Adrenal gland (tissue), 12 donors: Measurements from ENCODE around the gene CDC34. TPM values are rescaled to one million over a fixed set of nuclear protein-coding genes. Genes with fewer than 3 reads are reported as not detected.

Experiments
- DNase-seq, 7 donors: peaks; one replicate each; pipeline ENCODE4 v3.0.0-alpha.2; 2019 to 2020
- H3K27ac ChIP-seq, 5 donors: fragments of 200-600 bp; sonication (generic) in 4 of 5; 1 replicate in 3 of 5; 2 replicates in 2 of 5; pipeline versions ENCODE4 v1.5.1 to v1.8.0; 2016 to 2020; ENCODE audit warnings: mild to moderate bottlenecking in 1 of 5
- H3K27me3 ChIP-seq: fragments of 200-600 bp; 2 replicates; pipeline ENCODE4 v1.8.0; 2021
- H3K36me3 ChIP-seq, 2 donors: fragments of 200-600 bp; replicated peaks in 1 of 2; 1 replicate in 1 of 2; 2 replicates in 1 of 2; pipeline versions ENCODE4 v1.5.1 to v1.8.0; 2018 to 2022
- H3K4me1 ChIP-seq, 2 donors: fragments of 200-600 bp; replicated peaks in 1 of 2; 1 replicate in 1 of 2; 2 replicates in 1 of 2; pipeline versions ENCODE4 v1.5.1 to v1.8.0; 2018 to 2021
- H3K4me3 ChIP-seq, 4 donors: fragments of 200-600 bp; sonication (generic) in 3 of 4; one replicate each; pipeline ENCODE4 v1.5.1; 2016 to 2018
- H3K9me3 ChIP-seq, 3 donors: fragments of 200-600 bp; sonication (generic) in 1 of 3; replicated peaks in 1 of 3; 1 replicate in 2 of 3; 2 replicates in 1 of 3; pipeline versions ENCODE4 v1.5.1 to v1.8.0; 2016 to 2021
- POLR2A ChIP-seq, 2 donors: fragments of 450-650 bp; IDR thresholded peaks; one replicate each; pipeline ENCODE4 v1.6.1; 2017; ENCODE audit warnings: antibody characterized with exemption in 2 of 2, mild to moderate bottlenecking in 2 of 2, moderate library complexity in 1 of 2
- WGBS, 4 donors: extraction: QIAGEN DNeasy Blood & Tissue Kit in 2 of 4; methylation state at CpG; one replicate each; pipeline versions ENCODE4 v1.1.5 to v1.1.7; 2013 to 2017; 5-methylcytosine and 5-hydroxymethylcytosine counted together
- intact Hi-C, 2 donors: fragments of 100-400 bp; cut with DNase I; formaldehyde crosslinking; loops; one replicate each; pipeline versions ENCODE4 v1.14.1 to v1.15.0; 2022 to 2023
- polyA plus RNA-seq, 3 donors: library from polyadenylated mRNA; stranded (reverse); fragments of 200-250 nt in 2 of 3; fragments of 350-450 nt in 1 of 3; fragmentation: Illumina TruSeq in 1 of 3; extraction: RNeasy Lipid Tissue Mini Kit (QIAGEN cat#74804) in 1 of 3; gene quantifications; one replicate each; pipeline ENCODE4 v1.2.3, GENCODE V29; 2013 to 2014
- total RNA-seq, 9 donors: library from RNA; depleted of rRNA in 4 of 9; stranded (reverse); fragments of >200 nt in 4 of 9; fragments of 120-200 nt in 1 of 9; fragmentation: NEBNext Ultra II Directional in 1 of 9; extraction: Animal tissue kit (Norgen Biotek cat#: 25700) in 1 of 9; gene quantifications; one replicate each; pipeline versions ENCODE4 v1.1.0 to v1.2.4, GENCODE V29; 2013 to 2023
- TF ChIP-seq, protein P1 (sequence below), 6 experiments: fragments of 450-650 bp in 4 of 6; fragments of 200-600 bp in 2 of 6; sonication (generic) in 1 of 6; IDR thresholded peaks; 1 replicate in 5 of 6; 2 replicates in 1 of 6; pipeline versions ENCODE4 v1.5.1 to v1.8.0; 2016 to 2021; ENCODE audit warnings: antibody characterized with exemption in 6 of 6, mild to moderate bottlenecking in 2 of 6, moderate library complexity in 1 of 6
- donor health status: healthy with polysubstance abuse.
- donor health status: Bipolar disorder and iron deficiency.
- donor health status: DM: yes; HTN: yes; CAD: no.
- donor health status: DM: no; HTN: no; CAD: no.
- donor health status: DM: no; HTN: no; CAD: no.
- donor health status: DM: yes; HTN: yes; CAD: no.

CDC34 gene
- total and polyA plus RNA-seq, 12 donors, result 22.2 to 151 (median 64.9) TPM

DNA sequence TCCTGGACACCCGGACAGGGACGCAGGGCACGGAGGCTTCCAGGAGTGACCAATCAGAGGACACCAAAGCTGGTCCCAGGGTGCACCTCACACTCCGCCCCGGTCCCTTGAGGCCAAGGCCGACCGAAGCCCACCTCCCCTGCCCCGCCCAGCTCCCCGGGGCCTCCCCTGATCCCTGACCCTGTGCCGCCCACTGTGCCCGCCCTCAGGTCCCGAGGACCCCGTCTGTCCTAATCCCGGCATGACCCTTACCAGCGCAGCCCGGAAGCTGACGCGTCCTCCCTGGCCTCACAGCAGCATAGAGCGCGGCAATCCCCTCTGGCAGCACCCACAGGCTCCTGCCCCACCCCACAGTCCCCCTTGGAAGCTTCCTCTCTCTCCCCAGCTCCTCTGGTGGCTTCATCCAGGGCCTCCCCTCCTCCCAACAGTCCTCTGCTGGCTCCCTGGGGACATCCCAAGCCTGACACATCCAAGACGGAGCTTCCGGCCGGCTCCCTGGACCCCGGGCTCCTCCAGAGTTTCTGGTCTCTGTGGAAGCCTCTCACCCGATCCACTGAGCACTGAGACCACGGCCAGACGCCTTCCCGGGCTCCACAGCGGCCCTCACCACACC is 7.4 kb upstream of the CDC34 start:
- intact Hi-C loops, result no loop called here
- Histone ChIP-seq H3K27me3 (no peaks in the 10 kb centered on the region), H3K4me1 (no peaks in the 10 kb centered on the region), H3K36me3 (no peaks in the 10 kb centered on the region), H3K4me3 (no peak overlapping the region), H3K9me3 (no peaks in the 10 kb centered on the region), H3K27ac (no peak overlapping the region)
- DNase-seq, result no peak
- WGBS, 4 donors, result 62 to 67% (median 63%) methylated on average over 22 to 29 of the region's 29 CpGs
- TF ChIP-seq, protein P1, sequence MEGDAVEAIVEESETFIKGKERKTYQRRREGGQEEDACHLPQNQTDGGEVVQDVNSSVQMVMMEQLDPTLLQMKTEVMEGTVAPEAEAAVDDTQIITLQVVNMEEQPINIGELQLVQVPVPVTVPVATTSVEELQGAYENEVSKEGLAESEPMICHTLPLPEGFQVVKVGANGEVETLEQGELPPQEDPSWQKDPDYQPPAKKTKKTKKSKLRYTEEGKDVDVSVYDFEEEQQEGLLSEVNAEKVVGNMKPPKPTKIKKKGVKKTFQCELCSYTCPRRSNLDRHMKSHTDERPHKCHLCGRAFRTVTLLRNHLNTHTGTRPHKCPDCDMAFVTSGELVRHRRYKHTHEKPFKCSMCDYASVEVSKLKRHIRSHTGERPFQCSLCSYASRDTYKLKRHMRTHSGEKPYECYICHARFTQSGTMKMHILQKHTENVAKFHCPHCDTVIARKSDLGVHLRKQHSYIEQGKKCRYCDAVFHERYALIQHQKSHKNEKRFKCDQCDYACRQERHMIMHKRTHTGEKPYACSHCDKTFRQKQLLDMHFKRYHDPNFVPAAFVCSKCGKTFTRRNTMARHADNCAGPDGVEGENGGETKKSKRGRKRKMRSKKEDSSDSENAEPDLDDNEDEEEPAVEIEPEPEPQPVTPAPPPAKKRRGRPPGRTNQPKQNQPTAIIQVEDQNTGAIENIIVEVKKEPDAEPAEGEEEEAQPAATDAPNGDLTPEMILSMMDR (IDR thresholded peaks at IDR 0.05), result no peak
- TF ChIP-seq POLR2A (IDR thresholded peaks at IDR 0.05), result no peak

DNA sequence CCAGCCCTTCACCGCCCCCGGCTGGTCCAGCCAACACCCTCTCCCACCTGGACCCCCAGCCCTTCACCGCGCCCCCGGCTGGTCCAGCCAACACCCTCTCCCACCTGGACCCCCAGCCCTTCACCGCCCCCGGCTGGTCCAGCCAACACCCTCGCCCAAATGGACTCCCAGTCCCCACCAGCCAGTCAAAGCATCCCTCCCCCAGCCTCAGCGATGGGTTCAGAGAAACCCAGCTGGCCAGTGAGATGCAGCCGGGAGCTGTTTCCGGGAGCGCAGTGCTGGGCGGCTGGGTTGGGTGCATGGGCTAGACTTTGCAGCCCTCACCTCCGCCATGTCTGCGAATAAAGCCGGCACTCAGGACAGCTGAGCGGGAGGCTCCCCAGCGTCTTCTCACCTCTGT is 6.5 kb upstream of the CDC34 start:
- WGBS, 4 donors, result 60 to 77% (median 68%) methylated on average over 2 to 18 of the region's 18 CpGs
- H3K4me1 ChIP-seq, result no peaks in the 10 kb centered on the region
- no peak overlapping the region for H3K4me3 ChIP-seq
- H3K27me3 ChIP-seq, result no peaks in the 10 kb centered on the region
- H3K36me3 ChIP-seq, result no peaks in the 10 kb centered on the region
- no peak for TF ChIP-seq POLR2A (IDR thresholded peaks at IDR 0.05)
- TF ChIP-seq, protein P1 (IDR thresholded peaks at IDR 0.05), result no peak
- DNase-seq, result no peak
- intact Hi-C loops, result no loop called here
- H3K9me3 ChIP-seq, result no peaks in the 10 kb centered on the region
- H3K27ac ChIP-seq, result no peak overlapping the region

DNA sequence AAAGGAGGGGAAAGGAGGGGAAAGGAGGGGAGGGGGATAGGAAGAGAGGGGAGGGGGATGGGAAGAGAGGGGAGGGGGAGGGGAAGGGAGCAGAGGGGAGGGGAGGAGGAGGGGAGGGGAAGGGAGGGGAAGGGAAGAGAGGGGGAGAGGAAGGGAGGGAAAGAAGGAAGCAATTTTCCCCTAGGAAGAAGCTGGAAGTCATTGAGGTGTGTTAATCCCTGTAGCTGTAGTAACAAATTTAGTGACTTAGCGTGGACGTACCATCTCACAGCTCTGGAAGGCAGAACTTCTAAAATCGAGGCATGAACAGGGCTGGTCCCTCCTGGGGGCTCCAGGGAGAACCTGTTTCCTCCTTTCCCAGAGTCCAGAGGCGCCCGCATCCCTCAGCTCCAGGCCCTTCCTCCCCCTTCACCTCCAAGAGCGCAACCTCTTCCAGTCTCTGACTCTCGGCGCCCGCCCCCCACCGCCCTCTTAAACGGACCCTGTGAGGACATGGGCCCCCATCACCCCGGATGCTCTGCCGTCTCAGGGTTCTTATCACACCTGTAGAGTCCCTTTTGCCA is 5.6 kb upstream of the CDC34 start:
- no peak for DNase-seq
- H3K36me3 ChIP-seq, result no peaks in the 10 kb centered on the region
- H3K9me3 ChIP-seq, result no peaks in the 10 kb centered on the region
- no peak overlapping the region for H3K4me3 ChIP-seq
- WGBS, 4 donors, result 35 to 55% (median 51%) methylated on average over 13 of the region's 13 CpGs
- no peak overlapping the region for H3K27ac ChIP-seq
- intact Hi-C loops, result no loop called here
- no peaks in the 10 kb centered on the region for H3K4me1 ChIP-seq
- H3K27me3 ChIP-seq, result no peaks in the 10 kb centered on the region
- TF ChIP-seq, protein P1 (IDR thresholded peaks at IDR 0.05), result no peak
- TF ChIP-seq POLR2A (IDR thresholded peaks at IDR 0.05), result no peak

DNA sequence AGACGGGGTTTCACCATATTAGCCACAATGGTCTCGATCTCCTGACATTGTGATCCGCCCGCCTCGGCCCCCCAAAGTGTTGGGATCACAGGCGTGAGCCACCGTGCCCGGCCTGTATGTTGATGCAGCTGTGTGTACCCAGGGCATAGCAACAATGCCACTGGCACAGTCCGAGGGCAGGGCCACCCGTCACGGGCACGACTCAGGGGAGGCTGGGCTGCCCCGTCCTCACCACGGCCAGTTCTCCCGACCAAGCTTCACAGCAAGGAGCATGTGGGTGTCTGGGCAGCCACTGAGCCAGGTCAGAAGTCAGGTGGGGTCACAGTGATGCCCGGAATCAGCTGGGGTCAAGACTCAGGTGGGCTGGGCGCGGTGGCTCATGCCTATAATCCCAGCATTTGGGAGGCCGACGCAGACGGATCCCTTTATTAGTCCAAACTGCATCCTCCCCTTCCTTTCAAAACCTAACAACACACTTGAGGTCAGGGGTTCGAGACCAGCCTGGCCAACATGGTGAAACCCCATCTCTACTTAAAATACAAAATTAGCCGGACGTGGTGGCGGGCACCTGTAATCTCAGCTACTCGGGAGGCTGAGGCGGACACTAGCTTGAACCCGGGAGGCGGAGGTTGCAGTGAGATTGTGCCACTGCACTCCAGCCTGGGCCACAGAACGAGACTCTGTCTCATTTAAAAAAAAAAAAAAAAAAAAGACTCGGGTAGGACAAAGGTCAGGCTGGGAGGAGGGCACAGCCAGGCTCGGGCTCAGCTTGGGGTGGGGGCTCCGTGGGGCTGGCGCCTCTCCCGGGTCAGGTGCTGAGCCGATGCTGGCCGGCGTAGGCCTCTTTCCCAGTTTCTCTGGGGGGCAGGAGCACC is 1.2 kb upstream of the CDC34 start:
- TF ChIP-seq, protein P1 (IDR thresholded peaks at IDR 0.05), result no peak
- TF ChIP-seq POLR2A (IDR thresholded peaks at IDR 0.05), result no peak
- H3K4me3 ChIP-seq, result peak overlapping the region in 2 of 4 donors; percentile 93 to 100
- DNase-seq, result no peak
- peaks cover 13 to 14% of the 10 kb centered on the region in 2 donors for H3K4me1 ChIP-seq
- no peaks in the 10 kb centered on the region for H3K9me3 ChIP-seq
- H3K27ac ChIP-seq, result peak overlapping the region in 3 of 5 donors; percentile 82 to 97 (median 93)
- intact Hi-C loops, result loop anchor here in 1 of 2 donors (5.0 kb wide), 1 partner anchor 37 kb away; no protein-coding TSS in a partner anchor
- WGBS, 4 donors, result 63 to 65% (median 64%) methylated on average over 31 to 38 of the region's 38 CpGs
- peaks cover 0 to 4% of the 10 kb centered on the region in 2 donors for H3K36me3 ChIP-seq
- H3K27me3 ChIP-seq, result no peaks in the 10 kb centered on the region
